ENCODE results near the gene CARD8. TPM values are rescaled to one million over a fixed set of nuclear protein-coding genes. Genes with fewer than 3 reads are reported as not detected.

Gene CARD8
- total RNA-seq, 1 experiment from 2014 or later = 23.0 TPM

DNA sequence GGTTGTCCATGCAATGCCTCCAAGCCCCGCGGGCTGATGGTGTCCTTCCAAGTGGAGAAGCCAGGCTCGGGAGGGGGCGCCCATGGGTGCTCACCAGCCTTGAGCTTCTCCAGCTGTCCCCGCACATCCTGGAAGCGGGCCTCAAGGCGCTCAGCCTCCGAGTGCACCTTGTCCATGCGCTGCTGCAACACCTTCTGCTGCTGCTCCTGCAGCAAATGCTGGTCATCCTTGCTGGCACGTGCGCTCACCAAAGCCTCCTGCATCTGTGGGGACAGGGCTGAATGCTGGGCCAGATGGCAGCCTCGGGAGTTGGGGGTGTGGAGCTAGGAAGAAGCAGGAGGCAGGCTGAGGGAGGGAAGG lies 46.9 kb upstream of the CARD8 start (continued):
- TF ChIP-seq, protein P1, sequence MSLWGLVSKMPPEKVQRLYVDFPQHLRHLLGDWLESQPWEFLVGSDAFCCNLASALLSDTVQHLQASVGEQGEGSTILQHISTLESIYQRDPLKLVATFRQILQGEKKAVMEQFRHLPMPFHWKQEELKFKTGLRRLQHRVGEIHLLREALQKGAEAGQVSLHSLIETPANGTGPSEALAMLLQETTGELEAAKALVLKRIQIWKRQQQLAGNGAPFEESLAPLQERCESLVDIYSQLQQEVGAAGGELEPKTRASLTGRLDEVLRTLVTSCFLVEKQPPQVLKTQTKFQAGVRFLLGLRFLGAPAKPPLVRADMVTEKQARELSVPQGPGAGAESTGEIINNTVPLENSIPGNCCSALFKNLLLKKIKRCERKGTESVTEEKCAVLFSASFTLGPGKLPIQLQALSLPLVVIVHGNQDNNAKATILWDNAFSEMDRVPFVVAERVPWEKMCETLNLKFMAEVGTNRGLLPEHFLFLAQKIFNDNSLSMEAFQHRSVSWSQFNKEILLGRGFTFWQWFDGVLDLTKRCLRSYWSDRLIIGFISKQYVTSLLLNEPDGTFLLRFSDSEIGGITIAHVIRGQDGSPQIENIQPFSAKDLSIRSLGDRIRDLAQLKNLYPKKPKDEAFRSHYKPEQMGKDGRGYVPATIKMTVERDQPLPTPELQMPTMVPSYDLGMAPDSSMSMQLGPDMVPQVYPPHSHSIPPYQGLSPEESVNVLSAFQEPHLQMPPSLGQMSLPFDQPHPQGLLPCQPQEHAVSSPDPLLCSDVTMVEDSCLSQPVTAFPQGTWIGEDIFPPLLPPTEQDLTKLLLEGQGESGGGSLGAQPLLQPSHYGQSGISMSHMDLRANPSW (CRISPR knock-in tag; conservative IDR thresholded peaks at IDR 0.05; ENCODE audit: low read depth) = no peak
- no peak for TF ChIP-seq GABPB1 (CRISPR knock-in tag; IDR thresholded peaks at IDR 0.05)

DNA sequence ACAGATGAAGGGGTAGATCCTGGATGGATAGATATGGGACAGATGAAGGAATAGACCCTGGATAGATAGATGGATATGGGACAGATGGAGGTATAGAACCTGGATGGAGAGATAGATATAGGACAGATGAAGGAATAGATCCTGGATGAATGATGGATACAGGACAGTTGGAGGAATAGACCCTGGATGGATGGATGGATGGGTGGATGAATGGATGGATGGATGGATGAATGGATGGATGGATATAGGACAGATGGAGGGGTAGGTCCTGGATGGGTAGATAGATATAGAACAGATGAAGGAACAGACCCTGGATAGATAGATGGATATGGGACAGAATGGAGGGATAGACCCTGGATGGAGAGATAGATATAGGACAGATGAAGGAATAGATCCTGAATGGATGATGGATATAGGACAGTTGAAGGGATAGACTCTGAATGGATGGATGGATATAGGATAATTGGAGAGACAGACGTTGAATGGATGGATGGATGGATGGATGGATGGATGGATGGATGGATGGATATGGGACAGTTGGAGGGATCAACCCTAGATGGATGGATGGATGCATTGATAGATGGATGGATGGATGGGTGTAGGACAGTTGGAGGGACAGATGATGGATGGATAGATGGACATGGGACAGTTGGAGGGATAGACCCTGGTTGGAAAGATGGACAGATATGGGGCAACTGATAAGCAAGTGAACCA lies 46.3 kb upstream of the CARD8 start:
- no peak overlapping the region for H3K27ac Mint-ChIP-seq

More for the DNA sequence above, 46.3 kb upstream of the CARD8 start:
- ChIA-PET POLR2A (no interaction called here), CTCF (interaction anchor here (1.0 kb wide), 1 partner anchor 12 kb away, joined by 3 read pairs; no protein-coding TSS in a partner anchor)
- H3K4me1 Mint-ChIP-seq = no peaks in the 10 kb centered on the region
- no peak for TF ChIP-seq GABPB1 (CRISPR knock-in tag; IDR thresholded peaks at IDR 0.05)
- no peak for TF ChIP-seq GRHL2 (CRISPR knock-in tag; IDR thresholded peaks at IDR 0.05; ENCODE audit: insufficient replicate concordance, severe bottlenecking)
- TF ChIP-seq, protein P2, sequence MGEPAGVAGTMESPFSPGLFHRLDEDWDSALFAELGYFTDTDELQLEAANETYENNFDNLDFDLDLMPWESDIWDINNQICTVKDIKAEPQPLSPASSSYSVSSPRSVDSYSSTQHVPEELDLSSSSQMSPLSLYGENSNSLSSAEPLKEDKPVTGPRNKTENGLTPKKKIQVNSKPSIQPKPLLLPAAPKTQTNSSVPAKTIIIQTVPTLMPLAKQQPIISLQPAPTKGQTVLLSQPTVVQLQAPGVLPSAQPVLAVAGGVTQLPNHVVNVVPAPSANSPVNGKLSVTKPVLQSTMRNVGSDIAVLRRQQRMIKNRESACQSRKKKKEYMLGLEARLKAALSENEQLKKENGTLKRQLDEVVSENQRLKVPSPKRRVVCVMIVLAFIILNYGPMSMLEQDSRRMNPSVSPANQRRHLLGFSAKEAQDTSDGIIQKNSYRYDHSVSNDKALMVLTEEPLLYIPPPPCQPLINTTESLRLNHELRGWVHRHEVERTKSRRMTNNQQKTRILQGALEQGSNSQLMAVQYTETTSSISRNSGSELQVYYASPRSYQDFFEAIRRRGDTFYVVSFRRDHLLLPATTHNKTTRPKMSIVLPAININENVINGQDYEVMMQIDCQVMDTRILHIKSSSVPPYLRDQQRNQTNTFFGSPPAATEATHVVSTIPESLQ (CRISPR knock-in tag; IDR thresholded peaks at IDR 0.05) = no peak
- TF ChIP-seq, protein P3, sequence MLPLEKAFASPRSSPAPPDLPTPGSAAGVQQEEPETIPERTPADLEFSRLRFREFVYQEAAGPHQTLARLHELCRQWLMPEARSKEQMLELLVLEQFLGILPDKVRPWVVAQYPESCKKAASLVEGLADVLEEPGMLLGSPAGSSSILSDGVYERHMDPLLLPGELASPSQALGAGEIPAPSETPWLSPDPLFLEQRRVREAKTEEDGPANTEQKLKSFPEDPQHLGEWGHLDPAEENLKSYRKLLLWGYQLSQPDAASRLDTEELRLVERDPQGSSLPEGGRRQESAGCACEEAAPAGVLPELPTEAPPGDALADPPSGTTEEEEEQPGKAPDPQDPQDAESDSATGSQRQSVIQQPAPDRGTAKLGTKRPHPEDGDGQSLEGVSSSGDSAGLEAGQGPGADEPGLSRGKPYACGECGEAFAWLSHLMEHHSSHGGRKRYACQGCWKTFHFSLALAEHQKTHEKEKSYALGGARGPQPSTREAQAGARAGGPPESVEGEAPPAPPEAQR (CRISPR knock-in tag; IDR thresholded peaks at IDR 0.05) = no peak
- no peak for TF ChIP-seq FOXK1 (CRISPR knock-in tag; IDR thresholded peaks at IDR 0.05)
- no peak for TF ChIP-seq MYBL2 (CRISPR knock-in tag; IDR thresholded peaks at IDR 0.05)
- no peak for TF ChIP-seq FOXP1 (CRISPR knock-in tag; IDR thresholded peaks at IDR 0.05; ENCODE audit: borderline replicate concordance)
- TF ChIP-seq, protein P4, sequence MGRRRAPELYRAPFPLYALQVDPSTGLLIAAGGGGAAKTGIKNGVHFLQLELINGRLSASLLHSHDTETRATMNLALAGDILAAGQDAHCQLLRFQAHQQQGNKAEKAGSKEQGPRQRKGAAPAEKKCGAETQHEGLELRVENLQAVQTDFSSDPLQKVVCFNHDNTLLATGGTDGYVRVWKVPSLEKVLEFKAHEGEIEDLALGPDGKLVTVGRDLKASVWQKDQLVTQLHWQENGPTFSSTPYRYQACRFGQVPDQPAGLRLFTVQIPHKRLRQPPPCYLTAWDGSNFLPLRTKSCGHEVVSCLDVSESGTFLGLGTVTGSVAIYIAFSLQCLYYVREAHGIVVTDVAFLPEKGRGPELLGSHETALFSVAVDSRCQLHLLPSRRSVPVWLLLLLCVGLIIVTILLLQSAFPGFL (CRISPR knock-in tag; IDR thresholded peaks at IDR 0.05; ENCODE audit: borderline replicate concordance) = no peak
- TF ChIP-seq ZNF671 (CRISPR knock-in tag; IDR thresholded peaks at IDR 0.05) = no peak
- TF ChIP-seq, protein P1 (CRISPR knock-in tag; conservative IDR thresholded peaks at IDR 0.05; ENCODE audit: low read depth) = no peak
- TF ChIP-seq TEAD4 (CRISPR knock-in tag; IDR thresholded peaks at IDR 0.05) = no peak
- TF ChIP-seq ZNF416 (CRISPR knock-in tag; IDR thresholded peaks at IDR 0.05) = no peak
- no peak for TF ChIP-seq ESRRA (CRISPR knock-in tag; IDR thresholded peaks at IDR 0.05; ENCODE audit: borderline replicate concordance)
- TF ChIP-seq, protein P5, sequence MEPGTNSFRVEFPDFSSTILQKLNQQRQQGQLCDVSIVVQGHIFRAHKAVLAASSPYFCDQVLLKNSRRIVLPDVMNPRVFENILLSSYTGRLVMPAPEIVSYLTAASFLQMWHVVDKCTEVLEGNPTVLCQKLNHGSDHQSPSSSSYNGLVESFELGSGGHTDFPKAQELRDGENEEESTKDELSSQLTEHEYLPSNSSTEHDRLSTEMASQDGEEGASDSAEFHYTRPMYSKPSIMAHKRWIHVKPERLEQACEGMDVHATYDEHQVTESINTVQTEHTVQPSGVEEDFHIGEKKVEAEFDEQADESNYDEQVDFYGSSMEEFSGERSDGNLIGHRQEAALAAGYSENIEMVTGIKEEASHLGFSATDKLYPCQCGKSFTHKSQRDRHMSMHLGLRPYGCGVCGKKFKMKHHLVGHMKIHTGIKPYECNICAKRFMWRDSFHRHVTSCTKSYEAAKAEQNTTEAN (CRISPR knock-in tag; IDR thresholded peaks at IDR 0.05) = no peak
- TF ChIP-seq, protein P6, sequence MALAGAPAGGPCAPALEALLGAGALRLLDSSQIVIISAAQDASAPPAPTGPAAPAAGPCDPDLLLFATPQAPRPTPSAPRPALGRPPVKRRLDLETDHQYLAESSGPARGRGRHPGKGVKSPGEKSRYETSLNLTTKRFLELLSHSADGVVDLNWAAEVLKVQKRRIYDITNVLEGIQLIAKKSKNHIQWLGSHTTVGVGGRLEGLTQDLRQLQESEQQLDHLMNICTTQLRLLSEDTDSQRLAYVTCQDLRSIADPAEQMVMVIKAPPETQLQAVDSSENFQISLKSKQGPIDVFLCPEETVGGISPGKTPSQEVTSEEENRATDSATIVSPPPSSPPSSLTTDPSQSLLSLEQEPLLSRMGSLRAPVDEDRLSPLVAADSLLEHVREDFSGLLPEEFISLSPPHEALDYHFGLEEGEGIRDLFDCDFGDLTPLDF (CRISPR knock-in tag; IDR thresholded peaks at IDR 0.05) = no peak
- TF ChIP-seq SMAD3 (CRISPR knock-in tag; IDR thresholded peaks at IDR 0.05; ENCODE audit: borderline replicate concordance) = no peak
- TF ChIP-seq, protein P7, sequence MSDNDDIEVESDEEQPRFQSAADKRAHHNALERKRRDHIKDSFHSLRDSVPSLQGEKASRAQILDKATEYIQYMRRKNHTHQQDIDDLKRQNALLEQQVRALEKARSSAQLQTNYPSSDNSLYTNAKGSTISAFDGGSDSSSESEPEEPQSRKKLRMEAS (CRISPR knock-in tag; IDR thresholded peaks at IDR 0.05) = no peak
- no peak for TF ChIP-seq ZBTB21 (CRISPR knock-in tag; IDR thresholded peaks at IDR 0.05; ENCODE audit: borderline replicate concordance)
- DNase-seq (ENCODE audit: low spot score) (no peak), ATAC-seq (no peak)
- no peaks in the 10 kb centered on the region for H3K36me3 Mint-ChIP-seq
- H3K27me3 Mint-ChIP-seq (ENCODE audit: low read depth) = no peaks in the 10 kb centered on the region
- no peak overlapping the region for H3K4me3 Mint-ChIP-seq
- H3K9me3 Mint-ChIP-seq = no peaks in the 10 kb centered on the region
